ENCODE measurements around the gene SEMA4G. TPM values are rescaled to one million over a fixed set of nuclear protein-coding genes. Genes with fewer than 3 reads are reported as not detected.

Gene SEMA4G
- total RNA-seq, 3 donors from 2014 or later, result 68.5 to 176 (median 91.9) TPM

- Histone ChIP-seq H3K9me3 (no peaks in the 10 kb centered on the region), H3K4me1 (ENCODE audit: low read depth) (no peaks in the 10 kb centered on the region), H3K36me3 (ENCODE audit: low read depth) (peaks cover 9% of the 10 kb centered on the region), H3K4me3 (no peak overlapping the region)
- TF ChIP-seq CTCF (IDR thresholded peaks at IDR 0.05), result no peak
- no peak for ATAC-seq
- intact Hi-C loops (cut with DNase I, micrococcal nuclease), result no loop called here
- DNase-seq, result no peak
Measured at GRCh38 chr10:100948916-100949315, 20.4 kb upstream of the SEMA4G start.

- ATAC-seq (no peak), DNase-seq (no peak)
- Histone ChIP-seq H3K4me3 (no peak overlapping the region), H3K9me3 (no peaks in the 10 kb centered on the region), H3K36me3 (ENCODE audit: low read depth) (no peaks in the 10 kb centered on the region), H3K4me1 (ENCODE audit: low read depth) (no peaks in the 10 kb centered on the region)
- intact Hi-C loops (cut with DNase I, micrococcal nuclease), result no loop called here
- TF ChIP-seq CTCF (IDR thresholded peaks at IDR 0.05), result no peak
Measured at GRCh38 chr10:100960251-100960650, 9.1 kb upstream of the SEMA4G start.

- Histone ChIP-seq H3K36me3 (ENCODE audit: low read depth) (no peaks in the 10 kb centered on the region), H3K4me1 (ENCODE audit: low read depth) (peaks cover 10% of the 10 kb centered on the region), H3K4me3 (no peak overlapping the region), H3K9me3 (no peaks in the 10 kb centered on the region)
- TF ChIP-seq CTCF (IDR thresholded peaks at IDR 0.05), result no peak
- DNase-seq (no peak), ATAC-seq (no peak)
- intact Hi-C loops (cut with DNase I, micrococcal nuclease), result no loop called here
Measured at GRCh38 chr10:100962351-100963080, 6.8 kb upstream of the SEMA4G start.

- DNase-seq, result no peak
- H3K36me3 ChIP-seq (ENCODE audit: low read depth), result no peaks in the 10 kb centered on the region
- ATAC-seq, result no peak
- intact Hi-C loops (cut with DNase I, micrococcal nuclease), result no loop called here
- H3K4me3 ChIP-seq, result no peak overlapping the region
- TF ChIP-seq CTCF (IDR thresholded peaks at IDR 0.05), result no peak
- peaks cover 17% of the 10 kb centered on the region for H3K4me1 ChIP-seq (ENCODE audit: low read depth)
- no peaks in the 10 kb centered on the region for H3K9me3 ChIP-seq
Measured at GRCh38 chr10:100963826-100964225, 5.5 kb upstream of the SEMA4G start.

GRCh38 chr10:100965820-100966219 is 3.5 kb upstream of the SEMA4G start:
- Histone ChIP-seq H3K9me3 (no peaks in the 10 kb centered on the region), H3K4me1 (ENCODE audit: low read depth) (peaks cover 20% of the 10 kb centered on the region), H3K36me3 (ENCODE audit: low read depth) (no peaks in the 10 kb centered on the region), H3K4me3 (no peak overlapping the region)
- intact Hi-C loops (cut with DNase I, micrococcal nuclease), result no loop called here
- TF ChIP-seq CTCF (IDR thresholded peaks at IDR 0.05), result no peak
- no peak for DNase-seq
- no peak for ATAC-seq
